Karpas-422 (cell line): ENCODE results near the gene CDIP1. TPM values are rescaled to one million over a fixed set of nuclear protein-coding genes. Genes with fewer than 3 reads are reported as not detected.
A peak's percentile ranks its signal among the peaks of the same experiment; 100 is the strongest.

Experiments used
- DNase-seq: peaks from one replicate; pipeline ENCODE4 v3.0.0-alpha.2; 2015
- H2AFZ ChIP-seq: fragments of 200-600 bp; sonication (generic); 2 replicates; pipeline ENCODE4 v1.6.1; 2014; ENCODE audit warnings: antibody characterized with exemption, low read length, mixed read lengths
- H3K27ac ChIP-seq: fragments of 200-600 bp; sonication (generic); 2 replicates; pipeline ENCODE4 v1.5.1; 2014; ENCODE audit warnings: mild to moderate bottlenecking, low read length, moderate library complexity
- H3K27me3 ChIP-seq: fragments of 200-600 bp; sonication (generic); 2 replicates; pipeline ENCODE4 v1.6.1; 2014; ENCODE audit warnings: low read length, mixed read lengths
- H3K36me3 ChIP-seq: fragments of 200-600 bp; sonication (generic); 2 replicates; pipeline ENCODE4 v1.6.1; 2014; ENCODE audit warnings: low read length, mixed read lengths; ENCODE audit not compliant: insufficient read depth
- H3K4me1 ChIP-seq: fragments of 200-600 bp; sonication (generic); 2 replicates; pipeline ENCODE4 v1.6.1; 2014; ENCODE audit warnings: mild to moderate bottlenecking, low read length, mixed read lengths
- H3K4me2 ChIP-seq: fragments of 200-600 bp; sonication (generic); 2 replicates; pipeline ENCODE4 v1.6.1; 2014; ENCODE audit warnings: low read length, low read depth, mild to moderate bottlenecking; ENCODE audit not compliant: poor library complexity, severe bottlenecking
- H3K4me3 ChIP-seq: fragments of 200-600 bp; sonication (generic); 2 replicates; pipeline ENCODE4 v1.5.1; 2014; ENCODE audit warnings: mild to moderate bottlenecking, antibody characterized with exemption, low read length, mixed read lengths
- H3K79me2 ChIP-seq: fragments of 200-600 bp; sonication (generic); 2 replicates; pipeline ENCODE4 v1.6.1; 2014; ENCODE audit warnings: mild to moderate bottlenecking, low read length, mixed read lengths
- H3K9ac ChIP-seq: fragments of 200-600 bp; sonication (generic); 2 replicates; pipeline ENCODE4 v1.6.0; 2014; ENCODE audit warnings: low read length
- H3K9me2 ChIP-seq: fragments of 200-600 bp; sonication (generic), shearing (Covaris generic); replicated peaks from 2 replicates; pipeline ENCODE4 v1.6.0; 2014; ENCODE audit warnings: mild to moderate bottlenecking, low read length, moderate library complexity; ENCODE audit not compliant: insufficient read depth
- H3K9me3 ChIP-seq: fragments of 300-700, 200-600 bp; sonication (generic); 2 replicates; pipeline ENCODE4 v1.6.1; 2014; ENCODE audit warnings: low read length, mixed read lengths
- H4K20me1 ChIP-seq: fragments of 200-600 bp; sonication (generic); 2 replicates; pipeline ENCODE4 v1.6.1; 2014; ENCODE audit warnings: mild to moderate bottlenecking, antibody characterized with exemption, low read length, low read depth; ENCODE audit not compliant: insufficient read depth
- total RNA-seq: library from RNA; depleted of rRNA; stranded (reverse); fragments of >200 nt; shearing (Covaris generic); gene quantifications from 2 replicates; pipeline ENCODE4 v1.2.3, GENCODE V29; 2014; ENCODE audit warnings: low replicate concordance

The CDIP1 gene
- total RNA-seq, 1 experiment from 2014 or later: not detected

DNA sequence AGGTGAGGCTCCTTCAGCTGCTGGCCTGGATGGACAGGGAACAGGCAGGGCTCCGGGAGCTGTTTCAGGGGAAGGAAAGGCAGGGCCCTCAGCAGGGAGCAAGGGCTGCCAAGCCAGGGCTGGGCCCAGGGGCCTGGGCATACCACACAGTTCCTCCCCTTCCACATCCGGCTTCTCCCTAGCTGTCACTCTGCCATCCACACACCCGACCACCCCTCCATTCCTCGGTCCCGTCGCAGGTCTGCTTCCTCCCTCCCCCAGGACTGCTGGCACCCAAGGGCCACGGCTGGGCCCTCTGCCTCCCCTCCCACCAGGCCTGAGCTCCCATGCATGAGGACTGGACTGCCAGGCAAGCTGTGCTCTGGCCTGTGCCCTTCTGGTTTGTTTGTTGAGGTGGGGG lies 24.0 kb downstream of the CDIP1 start:
- H3K9me3 ChIP-seq: no peaks in the 10 kb centered on the region
- H3K9ac ChIP-seq: no peak overlapping the region
- 0 out of 2 replicates have a peak, but pooled peaks cover under 1% of the 10 kb centered on the region for H3K36me3 ChIP-seq
- no peak overlapping the region for H3K4me3 ChIP-seq
- no peak overlapping the region for H2AFZ ChIP-seq
- H3K9me2 ChIP-seq: no peaks in the 10 kb centered on the region
- no peaks in the 10 kb centered on the region for H3K4me1 ChIP-seq
- H4K20me1 ChIP-seq: peaks cover 4% of the 10 kb centered on the region; the same call in 1 of the 2 replicates
- H3K79me2 ChIP-seq: no peaks in the 10 kb centered on the region
- no peak overlapping the region for H3K27ac ChIP-seq
- no peak overlapping the region for H3K4me2 ChIP-seq
- H3K27me3 ChIP-seq: no peaks in the 10 kb centered on the region
- no peak for DNase-seq

DNA sequence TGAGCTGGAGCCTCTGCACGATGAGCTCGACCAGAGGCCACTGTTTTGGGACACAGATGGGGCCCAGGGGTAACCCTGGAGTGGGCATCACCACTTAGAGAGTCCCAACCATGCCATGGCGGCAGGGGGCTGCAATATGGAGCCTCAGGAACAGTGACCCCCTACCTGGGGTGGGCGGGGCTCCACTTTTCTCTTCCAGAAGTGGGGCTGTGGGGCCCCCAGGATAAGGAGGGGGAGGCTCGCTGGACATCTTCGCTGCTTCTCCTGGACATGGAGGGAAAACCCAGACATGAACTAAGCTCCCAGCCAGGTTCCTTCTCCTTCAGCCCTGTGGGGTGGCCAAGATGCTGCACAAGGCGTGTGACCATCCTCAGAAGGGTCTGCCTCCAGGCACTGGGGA lies 24.7 kb downstream of the CDIP1 start:
- Histone ChIP-seq H3K4me1 (no peaks in the 10 kb centered on the region), H4K20me1 (peaks cover 4% of the 10 kb centered on the region; the same call in 1 of the 2 replicates), H3K4me2 (no peak overlapping the region), H3K9me3 (no peaks in the 10 kb centered on the region), H3K4me3 (no peak overlapping the region), H3K79me2 (no peaks in the 10 kb centered on the region), H3K27me3 (no peaks in the 10 kb centered on the region), H3K9ac (no peak overlapping the region), H3K9me2 (no peaks in the 10 kb centered on the region), H2AFZ (no peak overlapping the region), H3K36me3 (0 out of 2 replicates have a peak, but pooled peaks cover 6% of the 10 kb centered on the region), H3K27ac (no peak overlapping the region)
- no peak for DNase-seq

DNA sequence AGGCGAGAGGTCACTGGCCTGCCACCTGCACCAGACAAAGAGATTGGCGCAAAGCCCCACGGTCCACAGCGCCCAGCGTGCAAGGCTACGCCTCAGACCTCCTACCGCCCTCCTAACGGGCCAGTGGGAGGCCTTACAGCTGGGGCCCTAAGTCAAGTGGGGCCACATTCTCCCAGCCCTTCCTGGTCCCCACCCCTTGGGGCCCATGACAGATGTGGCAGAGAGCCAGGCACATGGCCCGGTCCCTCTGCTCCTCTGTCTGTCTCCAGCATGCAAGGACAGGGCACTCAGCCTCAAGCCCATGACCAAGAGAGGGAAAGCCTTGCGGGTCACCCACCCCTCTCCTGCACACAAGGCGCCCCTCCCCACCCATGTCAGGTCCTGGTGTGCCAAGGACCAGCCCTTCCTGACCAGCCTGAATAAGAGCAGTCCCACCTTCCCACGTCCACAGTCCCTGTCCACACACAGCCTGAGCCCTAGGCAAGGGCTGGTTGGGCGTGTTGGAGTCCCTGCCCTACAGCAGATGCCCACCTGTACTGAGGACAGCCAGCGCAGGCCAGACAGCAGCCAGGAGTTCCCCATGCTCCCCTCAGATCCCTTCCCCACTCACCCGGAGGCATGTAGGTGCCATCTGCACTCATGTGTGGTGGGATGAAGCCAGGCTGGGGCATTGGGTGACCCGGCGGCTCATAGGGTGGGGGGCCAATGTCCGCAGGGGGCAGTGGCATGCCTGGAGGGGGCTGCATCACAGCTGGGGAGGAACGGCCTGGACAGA lies 25.3 kb downstream of the CDIP1 start:
- peaks cover 4% of the 10 kb centered on the region; the same call in 1 of the 2 replicates for H4K20me1 ChIP-seq
- no peaks in the 10 kb centered on the region for H3K79me2 ChIP-seq
- no peak overlapping the region for H3K27ac ChIP-seq
- no peaks in the 10 kb centered on the region for H3K9me3 ChIP-seq
- no peaks in the 10 kb centered on the region for H3K27me3 ChIP-seq
- no peaks in the 10 kb centered on the region for H3K4me1 ChIP-seq
- H2AFZ ChIP-seq: no peak overlapping the region
- no peaks in the 10 kb centered on the region for H3K9me2 ChIP-seq
- H3K36me3 ChIP-seq: 0 out of 2 replicates have a peak, but pooled peaks cover 6% of the 10 kb centered on the region
- no peak overlapping the region for H3K4me2 ChIP-seq
- no peak overlapping the region for H3K4me3 ChIP-seq
- no peak overlapping the region for H3K9ac ChIP-seq
- DNase-seq: no peak

DNA sequence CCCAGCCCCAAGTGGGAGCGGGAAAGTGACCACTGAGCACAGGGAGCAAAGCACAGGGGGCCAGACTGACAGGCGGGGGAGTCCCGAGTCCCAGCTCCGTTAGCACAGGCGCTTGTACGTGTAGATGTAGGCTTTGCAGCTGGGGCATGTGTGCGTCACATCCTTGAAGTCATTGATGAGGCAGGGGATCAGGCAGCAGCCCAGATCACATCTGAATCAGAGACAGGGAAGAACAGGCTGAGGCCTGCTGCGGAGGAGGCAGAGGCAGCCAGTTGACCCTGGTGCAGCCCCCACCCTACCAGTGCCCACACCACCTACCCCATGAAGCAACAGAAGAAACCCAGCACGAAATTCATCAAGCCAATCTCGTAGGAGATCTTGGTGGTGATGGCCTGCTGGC lies 26.1 kb downstream of the CDIP1 start:
- DNase-seq: no peak
- Histone ChIP-seq H3K9me3 (no peaks in the 10 kb centered on the region), H3K27me3 (no peaks in the 10 kb centered on the region), H3K79me2 (no peaks in the 10 kb centered on the region), H3K4me1 (no peaks in the 10 kb centered on the region), H3K4me3 (no peak overlapping the region), H3K9me2 (no peaks in the 10 kb centered on the region), H3K4me2 (no peak overlapping the region), H3K9ac (no peak overlapping the region), H3K27ac (no peak overlapping the region), H3K36me3 (0 out of 2 replicates have a peak, but pooled peaks cover 6% of the 10 kb centered on the region), H4K20me1 (peaks cover 4% of the 10 kb centered on the region; the same call in 1 of the 2 replicates), H2AFZ (no peak overlapping the region)

DNA sequence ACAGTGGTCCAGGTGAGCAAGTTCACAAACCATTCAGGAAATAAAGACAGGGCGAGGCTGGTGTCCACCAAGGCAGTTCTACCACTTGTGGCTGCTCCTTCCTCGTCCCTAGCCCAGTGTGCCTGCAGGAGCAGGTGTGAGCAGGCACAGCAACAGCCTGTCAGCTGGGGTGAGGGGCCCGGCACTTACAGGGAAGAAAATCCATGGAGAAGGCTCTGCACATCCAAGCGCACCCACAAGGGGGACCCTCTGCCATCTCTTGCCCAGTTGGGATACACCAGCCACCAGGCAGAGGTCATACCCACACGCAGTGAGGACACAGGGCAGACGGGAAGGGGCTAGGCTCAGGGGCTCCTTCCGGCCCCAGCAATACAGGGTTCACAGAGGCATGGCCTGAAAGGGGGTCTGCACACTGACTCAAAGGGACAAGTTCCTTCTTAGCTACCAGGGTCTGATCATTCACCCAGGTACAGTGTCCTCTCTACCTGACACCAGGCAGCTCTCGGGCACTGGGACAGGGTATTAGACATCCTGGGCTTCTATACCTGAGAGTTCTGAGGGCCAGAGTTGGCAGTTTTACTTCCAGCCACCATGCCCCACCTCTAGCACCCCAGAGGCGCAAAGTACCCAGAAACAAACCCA lies 27.0 kb downstream of the CDIP1 start:
- Histone ChIP-seq H3K9me2 (no peaks in the 10 kb centered on the region), H2AFZ (no peak overlapping the region), H3K4me1 (no peaks in the 10 kb centered on the region), H3K27me3 (no peaks in the 10 kb centered on the region), H3K4me3 (no peak overlapping the region), H3K36me3 (0 out of 2 replicates have a peak, but pooled peaks cover 6% of the 10 kb centered on the region), H3K4me2 (no peak overlapping the region), H3K79me2 (0 out of 2 replicates have a peak, but pooled peaks cover 3% of the 10 kb centered on the region), H3K9ac (no peak overlapping the region), H3K9me3 (no peaks in the 10 kb centered on the region), H4K20me1 (peaks cover 4% of the 10 kb centered on the region; the same call in 1 of the 2 replicates), H3K27ac (no peak overlapping the region)
- DNase-seq: peak; percentile 51

DNA sequence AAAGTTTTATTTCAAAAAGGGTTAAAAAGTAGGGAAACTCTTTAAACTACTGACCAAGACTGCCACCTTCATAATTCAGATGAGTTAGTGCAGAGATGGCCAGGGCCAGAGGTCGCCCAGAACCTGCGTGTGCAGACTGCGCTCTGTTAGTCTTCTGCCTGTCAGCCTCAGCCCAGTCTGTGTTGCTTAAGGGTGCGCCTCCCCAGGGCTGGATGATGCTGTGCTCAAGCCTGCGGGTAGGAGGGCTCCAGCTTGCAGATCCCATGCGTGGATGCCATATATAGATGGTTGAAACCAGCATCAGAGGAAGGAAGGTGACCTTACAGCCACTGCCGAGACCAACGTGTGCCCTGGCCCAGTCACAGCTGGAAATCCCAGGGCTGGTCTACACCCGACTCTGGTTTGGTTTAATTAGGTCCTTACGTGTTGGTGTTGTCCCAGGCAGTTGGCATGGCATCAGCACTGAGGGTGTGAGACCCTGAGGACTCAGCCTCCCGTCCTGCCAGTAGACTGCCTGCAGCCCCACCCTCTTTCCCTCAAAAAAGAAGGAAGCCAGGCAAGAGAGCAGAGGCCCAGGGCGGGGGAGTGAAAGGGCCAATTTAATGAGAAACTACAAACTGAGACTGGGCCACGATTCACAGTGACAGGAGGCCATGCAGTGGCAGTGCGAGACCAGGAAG lies 27.7 kb downstream of the CDIP1 start:
- Histone ChIP-seq H3K36me3 (0 out of 2 replicates have a peak, but pooled peaks cover 6% of the 10 kb centered on the region), H3K4me2 (no peak overlapping the region), H3K4me1 (peaks cover 5% of the 10 kb centered on the region), H3K27ac (no peak overlapping the region), H3K9me2 (no peaks in the 10 kb centered on the region), H3K27me3 (no peaks in the 10 kb centered on the region), H3K9me3 (no peaks in the 10 kb centered on the region), H3K79me2 (peaks cover 8% of the 10 kb centered on the region; the same call in 1 of the 2 replicates), H4K20me1 (peaks cover 4% of the 10 kb centered on the region; the same call in 1 of the 2 replicates), H3K4me3 (no peak overlapping the region), H2AFZ (no peak overlapping the region), H3K9ac (no peak overlapping the region)
- no peak for DNase-seq

DNA sequence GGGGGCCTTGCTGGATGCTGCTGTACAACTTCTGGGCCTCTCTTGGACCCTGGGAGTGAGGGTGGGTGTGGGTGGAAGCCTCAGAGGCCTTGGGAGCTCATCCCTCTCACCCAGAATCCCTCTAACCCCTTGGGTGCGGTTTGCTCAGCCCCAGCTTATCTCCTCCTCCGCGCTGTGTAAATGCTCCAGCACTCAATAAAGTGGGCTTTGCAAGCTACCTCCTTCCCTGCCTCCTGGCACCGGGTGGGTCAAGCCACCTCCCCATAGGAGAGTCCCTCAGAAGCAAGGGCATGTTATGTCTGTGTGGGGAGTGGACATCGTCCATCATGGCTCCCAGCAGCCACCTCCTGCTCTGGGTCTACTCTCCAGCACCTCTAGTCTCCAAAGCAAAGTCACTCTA lies 28.4 kb downstream of the CDIP1 start:
- H2AFZ ChIP-seq: no peak overlapping the region
- no peak overlapping the region for H3K27ac ChIP-seq
- peaks cover 12% of the 10 kb centered on the region for H3K4me1 ChIP-seq

DNA sequence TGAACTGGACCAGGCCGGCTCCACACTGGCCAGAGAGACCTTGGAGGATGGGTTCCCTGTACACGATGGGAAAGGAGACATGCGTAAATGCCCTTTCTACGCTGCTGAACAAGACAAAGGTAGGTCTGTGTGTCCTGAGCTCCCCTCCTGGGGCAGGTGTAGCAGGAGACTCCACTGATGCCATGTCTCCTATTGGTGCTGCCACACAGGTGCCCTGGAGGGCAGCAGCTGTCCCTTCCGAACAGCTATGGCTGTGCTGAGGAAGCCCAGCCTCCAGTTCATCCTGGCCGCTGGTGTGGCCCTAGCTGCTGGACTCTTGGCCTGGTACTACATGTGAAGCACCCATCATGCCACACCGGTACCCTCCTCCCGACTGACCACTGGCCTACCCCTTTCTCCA lies 29.2 kb downstream of the CDIP1 start:
- H3K9ac ChIP-seq: no peak overlapping the region
- H3K27ac ChIP-seq: no peak overlapping the region

More for the DNA sequence above, 28.4 kb downstream of the CDIP1 start:
- peaks cover 2% of the 10 kb centered on the region; the same call in 1 of the 2 replicates for H4K20me1 ChIP-seq
- 0 out of 2 replicates have a peak, but pooled peaks cover 6% of the 10 kb centered on the region for H3K36me3 ChIP-seq
- no peaks in the 10 kb centered on the region for H3K27me3 ChIP-seq
- no peaks in the 10 kb centered on the region for H3K9me2 ChIP-seq
- H3K9me3 ChIP-seq: no peaks in the 10 kb centered on the region
- peaks cover 8% of the 10 kb centered on the region; the same call in 1 of the 2 replicates for H3K79me2 ChIP-seq
- H3K4me3 ChIP-seq: no peak overlapping the region
- H3K4me2 ChIP-seq: no peak overlapping the region
- no peak overlapping the region for H3K9ac ChIP-seq
- DNase-seq: no peak

More for the DNA sequence above, 29.2 kb downstream of the CDIP1 start:
- Histone ChIP-seq H4K20me1 (no peaks in the 10 kb centered on the region), H3K27me3 (no peaks in the 10 kb centered on the region), H3K9me2 (no peaks in the 10 kb centered on the region), H3K4me1 (peaks cover 18% of the 10 kb centered on the region), H3K79me2 (peaks cover 12% of the 10 kb centered on the region), H2AFZ (no peak overlapping the region), H3K36me3 (0 out of 2 replicates have a peak, but pooled peaks cover 6% of the 10 kb centered on the region), H3K4me2 (no peak overlapping the region), H3K9me3 (no peaks in the 10 kb centered on the region), H3K4me3 (no peak overlapping the region)
- DNase-seq: no peak
